COLO668 (cell line): ENCODE results near the gene ZNF236.
A peak's percentile ranks its signal among the peaks of the same experiment; 100 is the strongest.
"Not testable (repeated sequence)": the region's sequence is repeated elsewhere in the genome, so short reads cannot be mapped to it uniquely, and the experiment has no call there.

Source experiments
- DNase-seq: peaks from one replicate; lab custom pipeline; 2025; ENCODE audit not compliant: unreplicated experiment; lab: John Stamatoyannopoulos, UW

ZNF236 gene

GRCh38 chr18:76941284-76941683 is 118.9 kb downstream of the ZNF236 start:
- no peak for DNase-seq

GRCh38 chr18:76943542-76944339 is 121.4 kb downstream of the ZNF236 start:
- DNase-seq, result no peak

GRCh38 chr18:76944346-76944745 is 122.0 kb downstream of the ZNF236 start:
- DNase-seq, result not testable (repeated sequence)

- DNase-seq, result no peak
These were observed 126.0 kb downstream of the ZNF236 start for GRCh38 chr18:76948345-76948744.

- DNase-seq, result no peak
These were observed 129.3 kb downstream of the ZNF236 start for GRCh38 chr18:76951456-76952247.

GRCh38 chr18:76952747-76953146 is 130.4 kb downstream of the ZNF236 start:
- DNase-seq, result no peak

GRCh38 chr18:76953156-76953555 is 130.8 kb downstream of the ZNF236 start:
- DNase-seq, result peak; percentile 38

GRCh38 chr18:76953583-76954233 is 131.4 kb downstream of the ZNF236 start:
- peak; percentile 79 for DNase-seq

GRCh38 chr18:76955524-76956170 is 133.3 kb downstream of the ZNF236 start:
- DNase-seq, result peak; percentile 19

GRCh38 chr18:76956648-76957047 is 134.3 kb downstream of the ZNF236 start:
- no peak for DNase-seq

GRCh38 chr18:76957384-76958355 is 135.3 kb downstream of the ZNF236 start:
- no peak for DNase-seq

- peak; percentile 68 for DNase-seq
These were observed 136.5 kb downstream of the ZNF236 start for GRCh38 chr18:76958692-76959341.

- DNase-seq, result no peak
These were observed 137.2 kb downstream of the ZNF236 start for GRCh38 chr18:76959605-76960004.

GRCh38 chr18:76960528-76961035 is 138.2 kb downstream of the ZNF236 start:
- DNase-seq, result no peak

- no peak for DNase-seq
These were observed 140.5 kb downstream of the ZNF236 start for GRCh38 chr18:76962851-76963250.

- no peak for DNase-seq
These were observed 141.6 kb downstream of the ZNF236 start for GRCh38 chr18:76963936-76964335.

- DNase-seq, result not testable (repeated sequence)
These were observed 143.3 kb downstream of the ZNF236 start for GRCh38 chr18:76965555-76966151.

- DNase-seq, result not testable (repeated sequence)
These were observed 144.9 kb downstream of the ZNF236 start for GRCh38 chr18:76967299-76967698.
